Measurements from ENCODE around the gene KCNA4.
"Not testable (repeated sequence)": the region's sequence is repeated elsewhere in the genome, so short reads cannot be mapped to it uniquely, and the experiment has no call there.

KCNA4 gene

GRCh38 chr11:30000986-30001750 lies 15.7 kb downstream of the KCNA4 start:
- DNase-seq (ENCODE audit: low read depth in 3 of 3, low spot score in 1 of 3), result no peak

GRCh38 chr11:29996016-29996415 lies 20.8 kb downstream of the KCNA4 start:
- DNase-seq (ENCODE audit: low read depth in 3 of 3, low spot score in 1 of 3), result no peak

GRCh38 chr11:29989174-29989970 lies 27.5 kb downstream of the KCNA4 start:
- no peak for DNase-seq (ENCODE audit: low read depth in 3 of 3, low spot score in 1 of 3)

DNA sequence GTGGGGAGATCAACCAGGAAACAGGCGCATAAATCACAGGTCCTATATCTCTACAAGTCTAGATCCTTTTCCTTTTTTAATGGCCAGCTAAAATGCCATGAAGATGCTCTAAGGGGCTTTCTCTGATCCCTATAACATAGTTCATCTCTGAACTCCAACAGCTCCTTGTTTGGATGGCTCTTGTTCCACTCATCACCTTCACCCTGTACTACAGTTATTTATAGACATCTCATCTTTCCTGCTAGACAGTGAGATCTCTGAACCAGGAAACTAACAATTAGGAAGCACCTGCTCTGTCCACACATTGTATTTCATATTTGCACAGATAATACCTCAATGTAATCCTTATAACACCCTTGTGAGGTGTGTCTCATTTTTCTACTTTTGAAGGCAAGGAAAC lies 31.6 kb downstream of the KCNA4 start:
- no peak for DNase-seq (ENCODE audit: low read depth in 3 of 3, low spot score in 1 of 3)

- no peak for DNase-seq (ENCODE audit: low read depth in 3 of 3, low spot score in 1 of 3)
Measured at GRCh38 chr11:29984544-29984943, 32.3 kb downstream of the KCNA4 start.

GRCh38 chr11:29978549-29978948 lies 38.3 kb downstream of the KCNA4 start:
- DNase-seq (ENCODE audit: low read depth in 3 of 3, low spot score in 1 of 3), result no peak

GRCh38 chr11:29975580-29975979 lies 41.2 kb downstream of the KCNA4 start:
- not testable (repeated sequence) for DNase-seq (ENCODE audit: low read depth in 3 of 3, low spot score in 1 of 3)

DNA sequence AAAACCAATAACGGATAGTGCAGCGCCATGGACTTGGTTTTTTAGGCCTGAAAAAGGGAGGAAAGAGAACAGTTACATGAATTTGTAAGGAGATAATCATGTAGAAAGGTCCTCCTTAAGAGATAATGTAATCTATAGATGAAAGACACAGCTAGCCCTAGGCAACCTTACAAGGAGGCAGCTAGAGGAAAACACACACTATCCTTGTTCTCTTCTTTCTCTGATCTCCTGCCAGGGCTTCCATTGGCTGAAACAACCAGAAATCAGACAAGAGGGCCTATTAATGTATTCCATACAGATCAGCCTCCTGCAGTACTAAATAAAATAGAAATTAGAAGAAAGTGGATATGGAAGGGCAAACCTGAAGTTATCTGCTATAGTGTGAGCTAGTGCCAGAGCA lies 53.0 kb downstream of the KCNA4 start:
- DNase-seq (ENCODE audit: low read depth in 3 of 3, low spot score in 1 of 3), result no peak

- no peak for DNase-seq (ENCODE audit: low read depth in 3 of 3, low spot score in 1 of 3)
Measured at GRCh38 chr11:29963036-29963435, 53.8 kb downstream of the KCNA4 start.

DNA sequence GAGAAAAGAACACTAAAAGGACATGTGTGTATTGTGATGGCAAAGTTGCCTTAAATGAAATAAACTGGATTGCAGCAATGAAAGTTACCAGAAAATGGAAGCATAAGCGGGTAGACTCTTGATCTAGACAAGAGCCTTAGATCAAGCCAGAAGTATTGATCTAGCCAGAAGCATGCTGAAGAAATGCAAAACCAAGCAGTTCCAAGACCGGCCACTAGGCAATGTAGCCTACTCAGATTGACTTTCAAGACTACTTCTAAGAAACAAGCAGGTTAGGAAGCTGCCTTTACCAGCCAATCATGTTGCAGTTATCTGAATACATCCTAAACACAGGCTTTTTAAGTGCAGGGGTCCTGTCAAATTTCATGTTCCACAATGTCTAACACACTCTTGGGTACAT lies 54.6 kb downstream of the KCNA4 start:
- no peak for DNase-seq (ENCODE audit: low read depth in 3 of 3, low spot score in 1 of 3)

All from stimulated activated CD4-positive, alpha-beta T cell treated with anti-CD3 and anti-CD28 coated beads, TNF-alpha, amount 100 ng/mL, for 1 hour (primary cell).